HCT116 (cell line): ENCODE data around the gene PDCD10. TPM values are rescaled to one million over a fixed set of nuclear protein-coding genes. Genes with fewer than 3 reads are reported as not detected.

Experiments
- ATAC-seq: fragments of 200-7000 bp; cut with Tn5 transposase; 2 replicates; pipeline ENCODE4 v1.9.1; 2020; ENCODE audit warnings: mild to moderate bottlenecking, moderate library complexity
- BruUV-seq: library from RNA; stranded (reverse); fragments of 400-500 nt; replicated peaks from 2 replicates; lab custom pipeline; 2021; lab: Mats Ljungman, UMichigan
- CTCF ChIA-PET: fragments of 300-600 bp; sonication (Branson Sonifier 250); formaldehyde crosslinking; loops from one replicate; lab custom pipeline; 2021; ENCODE audit warnings: antibody characterized with exemption; lab: Charles Lee
- POLR2A ChIA-PET: fragments of 300-600, 350-600 bp; sonication (Branson Sonifier 250); formaldehyde crosslinking; loops from one replicate; lab custom pipeline; 2021; ENCODE audit warnings: antibody characterized with exemption; lab: Charles Lee
- RAD21 ChIA-PET, 2 experiments: fragments of 300-600 bp; sonication (Branson Sonifier 250); formaldehyde crosslinking; loops; one replicate each; lab custom pipeline; 2023; ENCODE audit warnings: low total read pairs in 2 of 2; ENCODE audit not compliant: uncharacterized antibody in 2 of 2, unreplicated experiment in 2 of 2, low non-redundant PET in 1 of 2; lab: Charles Lee
- DNase-seq: peaks from one replicate; pipeline ENCODE4 v3.0.0-alpha.2; 2010; ENCODE audit warnings: low read depth, low spot score
- H2AFZ ChIP-seq: fragments of 200-600 bp; shearing (Covaris generic), sonication (generic); 2 replicates; pipeline ENCODE4 v1.6.1; 2017; ENCODE audit warnings: low read depth, mixed run types, mixed read lengths, antibody characterized with exemption, low read length; ENCODE audit not compliant: poor library complexity, severe bottlenecking
- H3K27ac ChIP-seq: 2 replicates; pipeline ENCODE4 v1.5.1; 2012; ENCODE audit warnings: low read depth, low read length
- H3K27me3 ChIP-seq: fragments of 200-600 bp; sonication (generic); 2 replicates; pipeline ENCODE4 v1.6.1; 2016; ENCODE audit warnings: mixed run types, low read length, mixed read lengths; ENCODE audit not compliant: insufficient read depth
- H3K36me3 ChIP-seq, 2 experiments: fragments of 200-500 bp in 1 of 2; fragments of 200-600 bp in 1 of 2; sonication (Bioruptor generic) in 1 of 2; sonication (generic) in 1 of 2; 2 replicates each; pipeline versions ENCODE4 v1.5.1 to v1.6.1; 2014 to 2016; ENCODE audit warnings: low read length in 2 of 2, inconsistent platforms in 1 of 2, mixed read lengths in 1 of 2, mixed run types in 1 of 2; ENCODE audit not compliant: insufficient read depth in 2 of 2, control insufficient read depth in 1 of 2
- H3K4me1 ChIP-seq, 2 experiments: fragments of 200-600 bp in 1 of 2; sonication (generic) in 1 of 2; 2 replicates each; pipeline versions ENCODE4 v1.5.1 to v1.6.1; 2012 to 2017; ENCODE audit warnings: low read length in 2 of 2, inconsistent platforms in 1 of 2, mild to moderate bottlenecking in 1 of 2, mixed read lengths in 1 of 2, mixed run types in 1 of 2, moderate library complexity in 1 of 2; ENCODE audit not compliant: insufficient read depth in 2 of 2, control insufficient read depth in 1 of 2
- H3K4me2 ChIP-seq: fragments of 200-600 bp; sonication (generic); 2 replicates; pipeline ENCODE4 v1.6.1; 2017; ENCODE audit warnings: mixed run types, low read length, mixed read lengths
- H3K4me3 ChIP-seq, 2 experiments: fragments of 200-600 bp in 1 of 2; sonication (generic) in 1 of 2; replicated peaks in 1 of 2; 2 replicates each; pipeline ENCODE4 v1.5.1; 2011 to 2016; ENCODE audit warnings: low read length in 2 of 2, control low read depth in 1 of 2, low read depth in 1 of 2, mild to moderate bottlenecking in 1 of 2, mixed read lengths in 1 of 2, mixed run types in 1 of 2
- H3K79me2 ChIP-seq: fragments of 200-600 bp; sonication (generic); 2 replicates; pipeline ENCODE4 v1.6.1; 2017; ENCODE audit warnings: mild to moderate bottlenecking, mixed run types, low read length, moderate library complexity, mixed read lengths; ENCODE audit not compliant: insufficient read depth
- H3K9ac ChIP-seq: fragments of 200-600 bp; sonication (generic); 2 replicates; pipeline ENCODE4 v1.6.1; 2016; ENCODE audit warnings: low read length, mixed read lengths
- H3K9me2 ChIP-seq: fragments of 200-600 bp; sonication (generic), shearing (Covaris generic); 2 replicates; pipeline ENCODE4 v1.6.1; 2017; ENCODE audit warnings: mixed run types, mild to moderate bottlenecking, moderate library complexity; ENCODE audit not compliant: insufficient read depth
- H3K9me3 ChIP-seq, 2 experiments: fragments of 200-500 bp in 1 of 2; fragments of 200-600 bp in 1 of 2; sonication (Bioruptor generic) in 1 of 2; sonication (generic) in 1 of 2; 2 replicates each; pipeline ENCODE4 v1.6.1; 2014 to 2017; ENCODE audit warnings: low read length in 2 of 2, mixed read lengths in 2 of 2, inconsistent platforms in 1 of 2, low read depth in 1 of 2, mild to moderate bottlenecking in 1 of 2, mixed run types in 1 of 2, moderate library complexity in 1 of 2; ENCODE audit not compliant: control insufficient read depth in 1 of 2, insufficient read depth in 1 of 2
- H4K20me1 ChIP-seq: fragments of 200-600 bp; sonication (generic), shearing (Covaris generic); 2 replicates; pipeline ENCODE4 v1.6.1; 2017; ENCODE audit warnings: mixed run types, mild to moderate bottlenecking, moderate library complexity; ENCODE audit not compliant: insufficient read depth
- ATF3 ChIP-seq: IDR thresholded peaks from 2 replicates; pipeline ENCODE4 v1.6.1; 2012
- CBX3 ChIP-seq: IDR thresholded peaks from 2 replicates; pipeline ENCODE4 v1.6.1; 2012; ENCODE audit warnings: low read depth
- CEBPB ChIP-seq: IDR thresholded peaks from 2 replicates; pipeline ENCODE4 v1.6.1; 2012; ENCODE audit warnings: low read depth
- CTCF ChIP-seq, 3 experiments: fragments of 200-600 bp in 1 of 3; sonication (generic) in 1 of 3; IDR thresholded peaks in 2 of 3; conservative IDR thresholded peaks in 1 of 3; 2 replicates each; pipeline ENCODE4 v1.5.1; 2012 to 2017; ENCODE audit warnings: low read depth in 2 of 3, low read length in 2 of 3, antibody characterized with exemption in 1 of 3, borderline replicate concordance in 1 of 3, control low read depth in 1 of 3, mild to moderate bottlenecking in 1 of 3, mixed read lengths in 1 of 3, mixed run types in 1 of 3, moderate library complexity in 1 of 3; ENCODE audit not compliant: insufficient read depth in 1 of 3
- EGR1 ChIP-seq: IDR thresholded peaks from 2 replicates; pipeline ENCODE4 v1.6.1; 2012; ENCODE audit warnings: low read depth
- ELF1 ChIP-seq: IDR thresholded peaks from 2 replicates; pipeline ENCODE4 v1.6.1; 2012; ENCODE audit warnings: low read depth, borderline replicate concordance
- FOSL1 ChIP-seq: IDR thresholded peaks from 2 replicates; pipeline ENCODE4 v1.6.1; 2012; ENCODE audit warnings: low read depth
- JUND ChIP-seq: IDR thresholded peaks from 2 replicates; pipeline ENCODE4 v1.6.1; 2012
- MAX ChIP-seq: IDR thresholded peaks from 2 replicates; pipeline ENCODE4 v1.6.1; 2012
- POLR2A ChIP-seq: IDR thresholded peaks from 2 replicates; pipeline ENCODE4 v1.7.0; 2011; ENCODE audit warnings: borderline replicate concordance; ENCODE audit not compliant: insufficient read depth, insufficient read length; ENCODE audit errors: extremely low read depth
- POLR2AphosphoS5 ChIP-seq: IDR thresholded peaks from 2 replicates; pipeline ENCODE4 v1.6.1; 2011; ENCODE audit warnings: mild to moderate bottlenecking, low read depth, low read length, moderate library complexity
- REST ChIP-seq: IDR thresholded peaks from 2 replicates; pipeline ENCODE4 v1.6.1; 2012; ENCODE audit warnings: low read depth
- SIN3A ChIP-seq: IDR thresholded peaks from 2 replicates; pipeline ENCODE4 v1.6.1; 2012; ENCODE audit warnings: low read depth
- SP1 ChIP-seq: IDR thresholded peaks from 2 replicates; pipeline ENCODE4 v1.6.1; 2012; ENCODE audit warnings: low read depth
- YY1 ChIP-seq: IDR thresholded peaks from 2 replicates; pipeline ENCODE4 v1.6.1; 2011; ENCODE audit warnings: low read length, low read depth, moderate library complexity, mild to moderate bottlenecking; ENCODE audit not compliant: insufficient replicate concordance; ENCODE audit errors: extremely low read depth
- ZBTB33 ChIP-seq: IDR thresholded peaks from 2 replicates; pipeline ENCODE4 v1.6.1; 2011; ENCODE audit warnings: mild to moderate bottlenecking, low read length, moderate library complexity; ENCODE audit not compliant: insufficient replicate concordance; ENCODE audit errors: extremely low read depth
- ZFX ChIP-seq: fragments of 450-650 bp; IDR thresholded peaks from 2 replicates; pipeline ENCODE4 v1.6.1; 2017
- ZNF274 ChIP-seq: fragments of 200-500 bp; sonication (Bioruptor generic); IDR thresholded peaks from 2 replicates; pipeline ENCODE4 v1.6.1; 2014; ENCODE audit warnings: mild to moderate bottlenecking, low read depth, low read length, inconsistent platforms
- intact Hi-C: fragments of 100-400 bp; cut with micrococcal nuclease; formaldehyde crosslinking; loops from 2 replicates; pipeline ENCODE4 v1.10.0; 2022
- total RNA-seq: library from RNA; stranded (reverse); gene quantifications from one replicate; pipeline ENCODE4 v1.2.1, GENCODE V29; 2021; ENCODE audit not compliant: unreplicated experiment

PDCD10 gene
- total RNA-seq, 1 experiment from 2014 or later = 59.0 TPM

GRCh38 chr3:167718582-167718981 lies 16.1 kb downstream of the PDCD10 start:
- intact Hi-C loops = no loop called here
- H3K27ac ChIP-seq = no peak overlapping the region
- peaks cover 3 to 7% of the 10 kb centered on the region in 2 experiments; a peak in 1 of 4 replicates for H3K36me3 ChIP-seq
- DNase-seq (no peak), ATAC-seq (no peak)
- CTCF ChIA-PET = no interaction called here
- no peaks in the 10 kb centered on the region for H3K9me3 ChIP-seq
- H2AFZ ChIP-seq = no peak overlapping the region
- H4K20me1 ChIP-seq = peaks cover 4% of the 10 kb centered on the region; the same call in 1 of the 2 replicates
- POLR2A ChIA-PET = no interaction called here
- H3K4me3 ChIP-seq = no peak overlapping the region
- RAD21 ChIA-PET = no interaction called here
- peaks cover 90% of the 10 kb centered on the region for H3K79me2 ChIP-seq
- H3K4me1 ChIP-seq = no peaks in the 10 kb centered on the region
- BruUV-seq = no TSS peak
- no peaks in the 10 kb centered on the region for H3K9me2 ChIP-seq
- no peaks in the 10 kb centered on the region for H3K27me3 ChIP-seq
- no peak for TF ChIP-seq ZNF274
- no peak for TF ChIP-seq CTCF (IDR thresholded peaks at IDR 0.05 in 2 of 3, conservative IDR thresholded peaks at IDR 0.05 in 1 of 3; ENCODE audit: borderline replicate concordance in 1 of 3, insufficient read depth in 1 of 3, low read depth in 2 of 3, low read length in 2 of 3)
- no peak for TF ChIP-seq JUND
- no peak for TF ChIP-seq ZBTB33
- TF ChIP-seq EGR1 = no peak
- no peak for TF ChIP-seq SP1
- TF ChIP-seq ELF1 = no peak
- no peak for TF ChIP-seq ZFX
- no peak for TF ChIP-seq POLR2A
- no peak for TF ChIP-seq FOSL1
- no peak for TF ChIP-seq POLR2AphosphoS5
- no peak for TF ChIP-seq YY1
- TF ChIP-seq CEBPB = no peak
- TF ChIP-seq CBX3 = no peak
- TF ChIP-seq ATF3 = no peak
- no peak for TF ChIP-seq REST
- TF ChIP-seq SIN3A = no peak
- TF ChIP-seq MAX = no peak
- H3K9ac ChIP-seq = no peak overlapping the region
- no peak overlapping the region for H3K4me2 ChIP-seq
